Endothelial cell of umbilical vein (primary cell): ENCODE data around the gene PPP1R1A. TPM values are rescaled to one million over a fixed set of nuclear protein-coding genes. Genes with fewer than 3 reads are reported as not detected.

Experiments
- BruUV-seq: library from RNA; stranded (reverse); fragments of 400-500 nt; replicated peaks from 2 replicates; lab custom pipeline; 2021; lab: Mats Ljungman, UMichigan
- CTCF ChIA-PET: fragments of 300-600, 350-600 bp; sonication (Branson Sonifier 250); formaldehyde crosslinking; loops from one replicate; lab custom pipeline; 2021; ENCODE audit warnings: antibody characterized with exemption, inconsistent platforms; lab: Charles Lee
- POLR2A ChIA-PET: fragments of 300-600, 350-600 bp; sonication (Branson Sonifier 250); formaldehyde crosslinking; loops from one replicate; lab custom pipeline; 2021; ENCODE audit warnings: antibody characterized with exemption, inconsistent platforms; lab: Charles Lee
- DNase-seq: peaks from one replicate; pipeline ENCODE4 v3.0.0-alpha.2; 2011; ENCODE audit warnings: low read depth, low spot score
- FAIRE-seq: peaks from 2 replicates; lab custom pipeline; 2011; peaks lifted over from hg19 to GRCh38; lab: Jason Lieb, UNC
- H2AFZ ChIP-seq: 2 replicates; pipeline ENCODE4 v1.6.0; 2012; ENCODE audit warnings: low read depth, low read length, control low read depth, inconsistent platforms
- H3K27ac ChIP-seq: 2 replicates; pipeline ENCODE4 v1.5.1; 2011; ENCODE audit warnings: low read depth, mild to moderate bottlenecking, control low read depth, low read length, moderate library complexity; ENCODE audit not compliant: insufficient read depth
- H3K27me3 ChIP-seq, 2 experiments: 2 replicates each; pipeline versions ENCODE4 v1.6.0 to v1.6.1; 2011; ENCODE audit warnings: low read length in 2 of 2, mixed read lengths in 1 of 2; ENCODE audit not compliant: control insufficient read depth in 2 of 2, insufficient read depth in 2 of 2
- H3K36me3 ChIP-seq, 2 experiments: 2 replicates in 1 of 2; 3 replicates in 1 of 2; pipeline ENCODE4 v1.5.1; 2011; ENCODE audit warnings: low read length in 2 of 2, mild to moderate bottlenecking in 1 of 2, moderate library complexity in 1 of 2; ENCODE audit not compliant: control insufficient read depth in 2 of 2, insufficient read depth in 2 of 2; ENCODE audit errors: extremely low read depth in 1 of 2
- H3K4me1 ChIP-seq: 3 replicates; pipeline ENCODE4 v1.5.1; 2011; ENCODE audit warnings: mild to moderate bottlenecking, low read length; ENCODE audit not compliant: control insufficient read depth, insufficient read depth; ENCODE audit errors: extremely low read depth
- H3K4me2 ChIP-seq: 2 replicates; pipeline ENCODE4 v1.6.1; 2011; ENCODE audit warnings: low read length, control low read depth, mixed read lengths; ENCODE audit not compliant: insufficient read depth
- H3K4me3 ChIP-seq, 3 experiments: fragments of 200-600 bp in 1 of 3; sonication (generic), shearing (Covaris generic) in 1 of 3; replicated peaks in 1 of 3; 2 replicates each; pipeline ENCODE4 v1.5.1; 2011 to 2016; ENCODE audit warnings: control low read depth in 3 of 3, low read length in 3 of 3, mild to moderate bottlenecking in 2 of 3, inconsistent platforms in 1 of 3, low read depth in 1 of 3, moderate library complexity in 1 of 3; ENCODE audit not compliant: insufficient read depth in 1 of 3
- H3K79me2 ChIP-seq: 2 replicates; pipeline ENCODE4 v1.6.0; 2012; ENCODE audit warnings: low read length, inconsistent platforms; ENCODE audit not compliant: control insufficient read depth, insufficient read depth
- H3K9ac ChIP-seq: replicated peaks from 2 replicates; pipeline ENCODE3; 2011; ENCODE audit warnings: low read length, control low read depth; ENCODE audit not compliant: insufficient read depth; ENCODE audit errors: extremely low read depth
- H3K9me1 ChIP-seq: replicated peaks from 3 replicates; pipeline ENCODE4 v1.6.0; 2011; ENCODE audit warnings: mild to moderate bottlenecking, low read length; ENCODE audit not compliant: control insufficient read depth, insufficient read depth; ENCODE audit errors: extremely low read depth
- H3K9me3 ChIP-seq: replicated peaks from 2 replicates; pipeline ENCODE4 v1.5.1; 2012; ENCODE audit warnings: low read length, inconsistent platforms; ENCODE audit not compliant: control insufficient read depth, insufficient read depth
- H4K20me1 ChIP-seq: replicated peaks from 2 replicates; pipeline ENCODE3; 2011; ENCODE audit warnings: mild to moderate bottlenecking, low read length; ENCODE audit not compliant: control insufficient read depth, insufficient read depth; ENCODE audit errors: extremely low read depth
- CTCF ChIP-seq, 2 donors: IDR thresholded peaks; 1 replicate in 1 of 2; 2 replicates in 1 of 2; pipeline ENCODE4 v1.5.1; 2011; ENCODE audit warnings: low read length in 2 of 2, mild to moderate bottlenecking in 2 of 2, moderate library complexity in 2 of 2, control low read depth in 1 of 2, inconsistent platforms in 1 of 2, low read depth in 1 of 2; ENCODE audit not compliant: insufficient read depth in 1 of 2; ENCODE audit errors: extremely low read depth in 1 of 2
- EZH2 ChIP-seq: IDR thresholded peaks from 2 replicates; pipeline ENCODE4 v1.6.1; 2012; ENCODE audit warnings: borderline replicate concordance, low read depth, mild to moderate bottlenecking, moderate library complexity, low read length, inconsistent platforms; ENCODE audit not compliant: severe bottlenecking
- FOS ChIP-seq: IDR thresholded peaks from 2 replicates; pipeline ENCODE4 v1.6.1; 2011; ENCODE audit warnings: mild to moderate bottlenecking, low read length, moderate library complexity, borderline replicate concordance; ENCODE audit not compliant: insufficient read depth
- GATA2 ChIP-seq: IDR thresholded peaks from 2 replicates; pipeline ENCODE4 v1.7.0; 2011; ENCODE audit warnings: low read depth, mild to moderate bottlenecking, moderate library complexity, mixed read lengths, low read length; ENCODE audit not compliant: insufficient read length, insufficient read depth
- JUN ChIP-seq: IDR thresholded peaks from 2 replicates; pipeline ENCODE4 v1.6.1; 2011; ENCODE audit warnings: borderline replicate concordance, low read depth; ENCODE audit not compliant: insufficient read length, insufficient read depth
- MAX ChIP-seq: IDR thresholded peaks from 2 replicates; pipeline ENCODE4 v1.6.1; 2011; ENCODE audit not compliant: insufficient read depth, insufficient read length
- MYC ChIP-seq: IDR thresholded peaks from one replicate; pipeline ENCODE4 v1.6.1; 2011; ENCODE audit warnings: mild to moderate bottlenecking, low read depth, low read length
- POLR2A ChIP-seq: IDR thresholded peaks from 2 replicates; pipeline ENCODE4 v1.6.1; 2012; ENCODE audit warnings: low read depth, mild to moderate bottlenecking, control low read depth, low read length
- POLR2AphosphoS5 ChIP-seq: IDR thresholded peaks from 2 replicates; pipeline ENCODE4 v1.6.1; 2012; ENCODE audit warnings: low read depth, mild to moderate bottlenecking, control low read depth, low read length, moderate library complexity; ENCODE audit not compliant: insufficient read depth
- dilution Hi-C: fragments of 300-500 bp; cut with MboI; formaldehyde crosslinking; loops from one replicate; pipeline ENCODE4 v1.15.0; 2019; ENCODE audit warnings: low sequenced_read_pairs; ENCODE audit not compliant: extremely low pct_ligation_motif_present
- intact Hi-C: fragments of 100-400 bp; cut with micrococcal nuclease; formaldehyde crosslinking; loops from one replicate; pipeline ENCODE4 v1.10.0; 2022
- polyA plus RNA-seq, 4 experiments: library from polyadenylated mRNA; depleted of rRNA in 3 of 4; stranded (reverse) in 3 of 4; unstranded in 1 of 4; fragments of >200 nt; gene quantifications; 2 replicates each; pipeline versions ENCODE4 v1.2.1 to v1.2.3, GENCODE V29; 2011 to 2012; ENCODE audit warnings: missing spikeins in 1 of 4
- total RNA-seq: library from RNA; stranded (reverse); gene quantifications from 2 replicates; pipeline ENCODE4 v1.2.3, GENCODE V29; 2021

The PPP1R1A gene
- total and polyA plus RNA-seq, 2 donors (not counting 3 experiments of a cell fraction or from before 2014, with no cell fraction given): not detected

- Histone ChIP-seq H3K4me2 (no peak overlapping the region), H3K27ac (no peak overlapping the region), H3K79me2 (no peaks in the 10 kb centered on the region), H3K9me3 (no peaks in the 10 kb centered on the region), H3K9ac (no peak overlapping the region), H3K4me3 (no peak overlapping the region), H3K4me1 (no peaks in the 10 kb centered on the region), H3K9me1 (no peaks in the 10 kb centered on the region), H2AFZ (no peak overlapping the region), H4K20me1 (no peaks in the 10 kb centered on the region), H3K36me3 (no peaks in the 10 kb centered on the region), H3K27me3 (peaks cover 58 to 62% of the 10 kb centered on the region in 2 experiments)
- DNase-seq: peak; percentile 2
- POLR2A ChIA-PET: no interaction called here
- BruUV-seq: no TSS peak
- FAIRE-seq: no peak
- dilution Hi-C loops: no loop called here
- peak; percentile 65 for TF ChIP-seq EZH2
- TF ChIP-seq POLR2A: no peak
- intact Hi-C loops: no loop called here
- CTCF ChIA-PET: interaction anchor here (2.0 kb wide), 1 partner anchor 23 kb away, joined by 10 read pairs; no protein-coding TSS in a partner anchor
These were observed 38.5 kb downstream of the PPP1R1A start for GRCh38 chr12:54549774-54550451.

DNA sequence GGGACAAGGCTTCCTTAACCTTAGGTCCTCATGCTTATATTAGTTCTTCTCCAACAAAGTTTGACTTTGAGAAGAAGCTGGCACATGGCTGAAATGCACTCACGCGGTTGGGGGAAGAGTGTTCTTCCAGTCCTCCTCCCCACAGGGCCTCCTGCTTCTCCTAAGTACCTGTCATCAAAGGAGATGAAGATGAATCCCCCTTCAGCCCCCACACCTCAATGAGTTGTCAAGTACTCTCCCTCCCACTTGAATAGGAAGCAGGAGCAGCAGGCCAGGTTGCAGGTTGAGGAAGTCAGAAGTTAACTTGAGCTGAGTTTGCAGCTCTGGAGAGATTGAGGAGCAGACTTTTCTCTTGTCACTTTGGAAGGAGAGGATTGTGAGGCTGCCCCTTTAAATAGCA is 41.9 kb downstream of the PPP1R1A start:
- no peaks in the 10 kb centered on the region for H3K4me1 ChIP-seq
- dilution Hi-C loops: no loop called here
- ChIA-PET CTCF (interaction anchor here (1.4 kb wide), 1 partner anchor 19 kb away, joined by 6 read pairs; no protein-coding TSS in a partner anchor), POLR2A (no interaction called here)
- BruUV-seq: no TSS peak
- TF ChIP-seq FOS (no peak), POLR2AphosphoS5 (no peak), MYC (no peak), CTCF (IDR thresholded peaks at IDR 0.05; ENCODE audit: extremely low read depth in 1 of 2, insufficient read depth in 1 of 2, low read depth in 1 of 2, low read length in 2 of 2) (no peak), EZH2 (no peak), GATA2 (no peak), JUN (no peak), MAX (no peak), POLR2A (no peak)
- no peaks in the 10 kb centered on the region for H3K36me3 ChIP-seq
- H3K4me3 ChIP-seq: no peak overlapping the region
- H3K4me2 ChIP-seq: no peak overlapping the region
- H3K27ac ChIP-seq: no peak overlapping the region
- H2AFZ ChIP-seq: no peak overlapping the region
- H3K9me1 ChIP-seq: no peaks in the 10 kb centered on the region
- no peaks in the 10 kb centered on the region for H3K79me2 ChIP-seq
- H4K20me1 ChIP-seq: no peaks in the 10 kb centered on the region
- no peak for FAIRE-seq
- DNase-seq: no peak
- H3K9ac ChIP-seq: no peak overlapping the region
- peaks cover 54 to 65% of the 10 kb centered on the region in 2 experiments for H3K27me3 ChIP-seq
- intact Hi-C loops: no loop called here
- H3K9me3 ChIP-seq: no peaks in the 10 kb centered on the region
